Measurements from ENCODE around the gene MCM3. TPM values are rescaled to one million over a fixed set of nuclear protein-coding genes. Genes with fewer than 3 reads are reported as not detected.

Gene MCM3
- 100 to 1,000 TPM; 180 to 182 TPM for total RNA-seq

- ATAC-seq (ENCODE audit: low read depth) (peak; percentile 98), DNase-seq (peak; percentile 92)
- Mint-ChIP-seq H3K27me3 (no peaks in the 10 kb centered on the region), H3K27ac (peak within 1 kb of the TSS; percentile 71), H3K4me1 (peaks cover 43% of the 10 kb centered on the region), H3K4me3 (peak within 1 kb of the TSS; percentile 83), H3K9me3 (no peaks in the 10 kb centered on the region), H3K36me3 (peaks cover 26% of the 10 kb centered on the region)
- POLR2A ChIA-PET, result interaction anchor here (0.6 to 5.3 kb wide), 17 partner anchors 9 to 1075 kb away, joined by 3 to 61 read pairs (median 4); partner anchors contain the start of gene PAQR8
Observed at GRCh38 chr6:52284460-52285176, at the start of gene MCM3. Gene MCM3, minus strand, starts transcription at chr6:52284742. Its CDS starts 68 bp downstream, at chr6:52284674.

GRCh38 chr6:52333840-52334200 is 49.3 kb upstream of the MCM3 start:
- Mint-ChIP-seq H3K36me3 (no peaks in the 10 kb centered on the region), H3K4me3 (peak overlapping the region; percentile 55)

GRCh38 chr6:52331793-52332457 is 47.4 kb upstream of the MCM3 start:
- H3K9me3 Mint-ChIP-seq, result no peaks in the 10 kb centered on the region
- DNase-seq, result no peak
- H3K27ac Mint-ChIP-seq, result no peak overlapping the region
- peaks cover 2% of the 10 kb centered on the region for H3K27me3 Mint-ChIP-seq
- peaks cover 28% of the 10 kb centered on the region for H3K4me1 Mint-ChIP-seq
- H3K36me3 Mint-ChIP-seq, result no peaks in the 10 kb centered on the region
- no peak overlapping the region for H3K4me3 Mint-ChIP-seq
- POLR2A ChIA-PET, result interaction anchor here (1.2 kb wide), 1 partner anchor 30 kb away, joined by 4 read pairs; the partner anchor contains the start of gene PAQR8
- no peak for ATAC-seq (ENCODE audit: low read depth)

More at GRCh38 chr6:52333840-52334200, 49.3 kb upstream of the MCM3 start:
- peaks cover 42% of the 10 kb centered on the region for H3K4me1 Mint-ChIP-seq
- POLR2A ChIA-PET, result interaction anchor here (0.8 to 1.6 kb wide), 6 partner anchors 28 to 65 kb away, joined by 3 to 8 read pairs (median 4); partner anchors contain the start of genes MCM3 and PAQR8
- peak overlapping the region; percentile 84 for H3K27ac Mint-ChIP-seq
- no peaks in the 10 kb centered on the region for H3K27me3 Mint-ChIP-seq
- DNase-seq (no peak), ATAC-seq (ENCODE audit: low read depth) (peak; percentile 81)
- no peaks in the 10 kb centered on the region for H3K9me3 Mint-ChIP-seq

- Mint-ChIP-seq H3K27me3 (peaks cover 2% of the 10 kb centered on the region), H3K27ac (no peak overlapping the region), H3K4me1 (peaks cover 18% of the 10 kb centered on the region), H3K4me3 (no peak overlapping the region), H3K36me3 (no peaks in the 10 kb centered on the region), H3K9me3 (no peaks in the 10 kb centered on the region)
- no peak for DNase-seq
- POLR2A ChIA-PET, result interaction anchor here (1.1 to 1.2 kb wide), 2 partner anchors 12 to 31 kb away, joined by 3 to 4 read pairs; partner anchors contain the start of gene PAQR8
- no peak for ATAC-seq (ENCODE audit: low read depth)
Observed at GRCh38 chr6:52330470-52330869, 45.9 kb upstream of the MCM3 start.

GRCh38 chr6:52328729-52329128 is 44.2 kb upstream of the MCM3 start:
- POLR2A ChIA-PET, result no interaction called here
- peaks cover 8% of the 10 kb centered on the region for H3K4me1 Mint-ChIP-seq
- no peak for ATAC-seq (ENCODE audit: low read depth)

GRCh38 chr6:52328303-52328662 is 43.7 kb upstream of the MCM3 start:
- Mint-ChIP-seq H3K4me1 (peaks cover 6% of the 10 kb centered on the region), H3K4me3 (no peak overlapping the region), H3K27ac (no peak overlapping the region), H3K27me3 (peaks cover 2% of the 10 kb centered on the region), H3K9me3 (no peaks in the 10 kb centered on the region), H3K36me3 (no peaks in the 10 kb centered on the region)
- POLR2A ChIA-PET, result no interaction called here
- ATAC-seq (ENCODE audit: low read depth), result no peak
- no peak for DNase-seq

More at GRCh38 chr6:52328729-52329128, 44.2 kb upstream of the MCM3 start:
- no peaks in the 10 kb centered on the region for H3K36me3 Mint-ChIP-seq
- H3K27me3 Mint-ChIP-seq, result peaks cover 2% of the 10 kb centered on the region
- no peak overlapping the region for H3K4me3 Mint-ChIP-seq
- no peak overlapping the region for H3K27ac Mint-ChIP-seq
- no peak for DNase-seq
- no peaks in the 10 kb centered on the region for H3K9me3 Mint-ChIP-seq

- H3K4me3 Mint-ChIP-seq, result no peak overlapping the region
- no peaks in the 10 kb centered on the region for H3K36me3 Mint-ChIP-seq
- H3K27ac Mint-ChIP-seq, result no peak overlapping the region
- DNase-seq, result no peak
- POLR2A ChIA-PET, result interaction anchor here (1.0 kb wide), 1 partner anchor 35 kb away, joined by 3 read pairs; the partner anchor contains the start of gene PAQR8
- H3K9me3 Mint-ChIP-seq, result no peaks in the 10 kb centered on the region
- peaks cover 2% of the 10 kb centered on the region for H3K27me3 Mint-ChIP-seq
- no peak for ATAC-seq (ENCODE audit: low read depth)
- H3K4me1 Mint-ChIP-seq, result peaks cover 2% of the 10 kb centered on the region
Observed at GRCh38 chr6:52326540-52327364, 42.2 kb upstream of the MCM3 start.

GRCh38 chr6:52325695-52326471 is 41.3 kb upstream of the MCM3 start:
- H3K27me3 Mint-ChIP-seq, result peaks cover 2% of the 10 kb centered on the region
- POLR2A ChIA-PET, result interaction anchor here (1.0 kb wide), 1 partner anchor 36 kb away, joined by 3 read pairs; the partner anchor contains the start of gene PAQR8
- H3K4me1 Mint-ChIP-seq, result peaks cover 1% of the 10 kb centered on the region
- DNase-seq, result no peak
- no peaks in the 10 kb centered on the region for H3K36me3 Mint-ChIP-seq
- no peak overlapping the region for H3K4me3 Mint-ChIP-seq
- no peaks in the 10 kb centered on the region for H3K9me3 Mint-ChIP-seq
- ATAC-seq (ENCODE audit: low read depth), result no peak
- H3K27ac Mint-ChIP-seq, result no peak overlapping the region

GRCh38 chr6:52324189-52324588 is 39.6 kb upstream of the MCM3 start:
- DNase-seq (no peak), ATAC-seq (ENCODE audit: low read depth) (no peak)
- Mint-ChIP-seq H3K4me1 (peaks cover 1% of the 10 kb centered on the region), H3K27me3 (peaks cover 2% of the 10 kb centered on the region), H3K36me3 (no peaks in the 10 kb centered on the region), H3K9me3 (no peaks in the 10 kb centered on the region), H3K27ac (no peak overlapping the region), H3K4me3 (no peak overlapping the region)
- POLR2A ChIA-PET, result no interaction called here

- DNase-seq (no peak), ATAC-seq (ENCODE audit: low read depth) (peak; percentile 74)
- H3K4me1 Mint-ChIP-seq, result peaks cover 13% of the 10 kb centered on the region
- H3K4me3 Mint-ChIP-seq, result no peak overlapping the region
- no peaks in the 10 kb centered on the region for H3K36me3 Mint-ChIP-seq
- POLR2A ChIA-PET, result interaction anchor here (0.9 kb wide), 1 partner anchor 13 kb away, joined by 3 read pairs; no protein-coding TSS in a partner anchor
- no peak overlapping the region for H3K27ac Mint-ChIP-seq
- H3K9me3 Mint-ChIP-seq, result no peaks in the 10 kb centered on the region
- no peaks in the 10 kb centered on the region for H3K27me3 Mint-ChIP-seq
Observed at GRCh38 chr6:52317841-52318581, 33.5 kb upstream of the MCM3 start.

- no peaks in the 10 kb centered on the region for H3K27me3 Mint-ChIP-seq
- H3K9me3 Mint-ChIP-seq, result no peaks in the 10 kb centered on the region
- POLR2A ChIA-PET, result no interaction called here
- H3K4me1 Mint-ChIP-seq, result peaks cover 17% of the 10 kb centered on the region
- H3K36me3 Mint-ChIP-seq, result no peaks in the 10 kb centered on the region
- H3K4me3 Mint-ChIP-seq, result no peak overlapping the region
- ATAC-seq (ENCODE audit: low read depth) (no peak), DNase-seq (no peak)
- no peak overlapping the region for H3K27ac Mint-ChIP-seq
Observed at GRCh38 chr6:52317211-52317610, 32.7 kb upstream of the MCM3 start.

GRCh38 chr6:52314752-52315151 is 30.2 kb upstream of the MCM3 start:
- no peak for DNase-seq
- peak overlapping the region; percentile 3 for H3K27ac Mint-ChIP-seq

More at GRCh38 chr6:52314752-52315151, 30.2 kb upstream of the MCM3 start:
- no peaks in the 10 kb centered on the region for H3K36me3 Mint-ChIP-seq
- ATAC-seq (ENCODE audit: low read depth), result no peak
- H3K4me1 Mint-ChIP-seq, result peaks cover 19% of the 10 kb centered on the region
- H3K27me3 Mint-ChIP-seq, result no peaks in the 10 kb centered on the region
- no peak overlapping the region for H3K4me3 Mint-ChIP-seq
- no peaks in the 10 kb centered on the region for H3K9me3 Mint-ChIP-seq
- POLR2A ChIA-PET, result no interaction called here
